Fibroblast of mammary gland (primary cell): Measurements from ENCODE around the gene NLRX1.
"Not testable (repeated sequence)": the region's sequence is repeated elsewhere in the genome, so short reads cannot be mapped to it uniquely, and the experiment has no call there.

Experiments
- DNase-seq: peaks from one replicate; pipeline ENCODE4 v3.0.0-alpha.2; 2010; ENCODE audit warnings: low read depth
- H3K4me3 ChIP-seq: 2 replicates; pipeline ENCODE4 v1.5.1; 2011; ENCODE audit warnings: low read depth, mild to moderate bottlenecking, low read length, moderate library complexity; ENCODE audit not compliant: control insufficient read depth
- TF ChIP-seq, protein P1 (sequence below): conservative IDR thresholded peaks from 2 replicates; pipeline ENCODE4 v1.5.1; 2011; ENCODE audit warnings: low read depth, low read length, inconsistent platforms; ENCODE audit not compliant: control insufficient read depth, insufficient read depth

The NLRX1 gene

DNA sequence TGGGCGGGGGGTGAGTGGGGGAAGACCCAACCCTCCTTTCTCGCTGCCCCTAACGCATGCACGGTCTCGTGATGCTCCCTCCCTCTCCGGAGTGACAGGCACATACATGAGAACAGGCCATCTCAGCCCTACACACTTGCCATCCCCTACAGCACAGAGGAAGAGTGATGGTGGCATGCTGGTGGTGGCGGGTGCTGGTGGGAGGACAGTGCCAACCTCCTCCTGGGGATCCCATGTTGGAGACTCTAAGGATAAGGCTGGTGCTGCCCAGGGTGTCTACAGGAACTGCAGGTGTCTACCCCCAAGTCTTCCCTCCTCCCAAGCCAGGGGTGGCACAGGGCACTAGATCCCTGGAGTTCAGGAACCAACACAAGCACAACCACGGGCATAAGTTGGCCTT, 6.7 kb upstream of the NLRX1 start:
- DNase-seq, result no peak
- no peak overlapping the region for H3K4me3 ChIP-seq
- TF ChIP-seq, protein P1, sequence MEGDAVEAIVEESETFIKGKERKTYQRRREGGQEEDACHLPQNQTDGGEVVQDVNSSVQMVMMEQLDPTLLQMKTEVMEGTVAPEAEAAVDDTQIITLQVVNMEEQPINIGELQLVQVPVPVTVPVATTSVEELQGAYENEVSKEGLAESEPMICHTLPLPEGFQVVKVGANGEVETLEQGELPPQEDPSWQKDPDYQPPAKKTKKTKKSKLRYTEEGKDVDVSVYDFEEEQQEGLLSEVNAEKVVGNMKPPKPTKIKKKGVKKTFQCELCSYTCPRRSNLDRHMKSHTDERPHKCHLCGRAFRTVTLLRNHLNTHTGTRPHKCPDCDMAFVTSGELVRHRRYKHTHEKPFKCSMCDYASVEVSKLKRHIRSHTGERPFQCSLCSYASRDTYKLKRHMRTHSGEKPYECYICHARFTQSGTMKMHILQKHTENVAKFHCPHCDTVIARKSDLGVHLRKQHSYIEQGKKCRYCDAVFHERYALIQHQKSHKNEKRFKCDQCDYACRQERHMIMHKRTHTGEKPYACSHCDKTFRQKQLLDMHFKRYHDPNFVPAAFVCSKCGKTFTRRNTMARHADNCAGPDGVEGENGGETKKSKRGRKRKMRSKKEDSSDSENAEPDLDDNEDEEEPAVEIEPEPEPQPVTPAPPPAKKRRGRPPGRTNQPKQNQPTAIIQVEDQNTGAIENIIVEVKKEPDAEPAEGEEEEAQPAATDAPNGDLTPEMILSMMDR, result no peak

- peak; percentile 63 for DNase-seq
- no peak overlapping the region for H3K4me3 ChIP-seq
- TF ChIP-seq, protein P1, result no peak
Observed at GRCh38 chr11:119166368-119167076, 2.0 kb upstream of the NLRX1 start.

DNA sequence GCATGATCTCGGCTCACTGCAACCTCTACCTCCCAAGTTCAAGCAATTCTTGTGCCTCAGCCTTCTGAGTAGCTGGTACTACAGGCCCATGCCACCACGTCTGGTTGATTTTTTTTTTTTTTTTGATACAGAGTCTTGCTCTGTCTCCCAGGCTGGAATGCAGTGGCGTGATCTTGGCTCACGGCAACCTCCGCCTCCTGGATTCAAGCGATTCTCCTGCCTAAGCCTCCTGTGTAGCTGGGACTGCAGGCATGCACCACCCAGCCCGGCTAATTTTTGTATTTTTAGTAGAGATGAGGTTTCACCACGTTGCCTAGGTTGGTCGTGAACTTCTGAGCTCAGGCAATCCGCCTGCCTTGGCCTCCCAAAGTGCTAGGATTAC, 1.5 kb upstream of the NLRX1 start:
- H3K4me3 ChIP-seq, DNase-seq: not testable (repeated sequence)

GRCh38 chr11:119167933-119168332, 592 bp upstream of the NLRX1 start:
- H3K4me3 ChIP-seq, result no peak overlapping the region
- DNase-seq, result peak; percentile 30
- TF ChIP-seq, protein P1, result no peak

DNA sequence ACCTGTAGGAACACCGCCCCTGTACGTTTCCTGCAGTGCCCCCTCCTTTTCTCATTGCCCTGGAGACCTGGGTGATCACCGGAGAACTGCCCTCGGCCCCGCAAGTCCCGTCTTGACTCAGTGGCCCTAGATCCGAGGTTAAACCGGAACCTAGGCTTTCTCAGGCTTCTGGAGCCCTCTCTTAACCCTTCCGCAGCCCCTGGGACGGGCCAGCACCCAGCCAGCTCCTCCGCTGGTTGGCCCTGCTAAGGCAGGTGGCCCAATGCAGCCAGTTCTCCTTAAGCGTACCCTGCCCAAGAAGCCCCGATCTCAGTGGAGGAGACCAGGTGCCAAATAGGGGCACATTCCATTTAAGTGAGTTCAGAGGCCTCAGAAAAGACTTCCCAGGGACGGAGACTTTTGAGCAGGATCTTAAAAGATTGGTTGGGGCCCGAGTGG, 776 bp downstream of the NLRX1 start:
- H3K4me3 ChIP-seq, result peak overlapping the region; percentile 58
- TF ChIP-seq, protein P1, result no peak
- DNase-seq, result peak; percentile 31

GRCh38 chr11:119172513-119172912, 4.0 kb downstream of the NLRX1 start:
- TF ChIP-seq, protein P1, result no peak
- no peak overlapping the region for H3K4me3 ChIP-seq
- no peak for DNase-seq

- TF ChIP-seq, protein P1, result no peak
- DNase-seq, result no peak
- no peak overlapping the region for H3K4me3 ChIP-seq
Observed at GRCh38 chr11:119173453-119173852, 4.9 kb downstream of the NLRX1 start.
